Measurements from ENCODE around the gene RASA2. TPM values are rescaled to one million over a fixed set of nuclear protein-coding genes. Genes with fewer than 3 reads are reported as not detected.

Gene RASA2
- total RNA-seq, 1 donor from 2014 or later: 9.9 TPM

DNA sequence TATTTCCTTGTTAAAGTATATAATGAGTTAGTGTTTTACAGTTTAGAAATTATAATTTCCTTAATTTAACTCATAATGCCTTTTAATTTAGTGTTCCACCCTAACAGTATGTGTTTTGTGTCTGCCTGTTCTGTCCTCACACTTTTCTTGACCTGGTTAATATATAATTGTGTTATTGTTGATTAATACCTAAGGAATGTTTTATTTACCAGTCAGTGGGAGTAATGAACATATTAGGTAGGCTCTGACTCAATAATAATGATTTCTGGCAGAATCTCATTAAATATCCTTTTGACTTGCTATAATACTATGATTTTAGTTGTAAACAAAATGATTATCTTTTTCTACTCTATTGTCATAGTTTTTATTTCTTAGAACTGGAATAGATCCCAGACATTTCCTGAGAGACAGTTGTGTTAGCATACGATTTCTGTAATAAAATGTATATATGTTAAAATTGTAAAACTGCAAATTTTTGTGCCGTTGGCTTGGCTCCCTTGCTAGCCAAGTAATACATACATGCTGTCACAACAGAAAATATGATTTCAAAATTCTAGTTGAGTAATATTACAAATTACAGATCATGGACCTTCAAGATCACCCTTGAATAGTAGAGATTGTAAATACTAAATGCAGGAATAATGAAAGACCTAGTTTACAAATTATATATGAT, 51.9 kb downstream of the RASA2 start:
- no peak for DNase-seq (ENCODE audit: extremely low spot score, unreplicated experiment)
- TF ChIP-seq, protein P1, sequence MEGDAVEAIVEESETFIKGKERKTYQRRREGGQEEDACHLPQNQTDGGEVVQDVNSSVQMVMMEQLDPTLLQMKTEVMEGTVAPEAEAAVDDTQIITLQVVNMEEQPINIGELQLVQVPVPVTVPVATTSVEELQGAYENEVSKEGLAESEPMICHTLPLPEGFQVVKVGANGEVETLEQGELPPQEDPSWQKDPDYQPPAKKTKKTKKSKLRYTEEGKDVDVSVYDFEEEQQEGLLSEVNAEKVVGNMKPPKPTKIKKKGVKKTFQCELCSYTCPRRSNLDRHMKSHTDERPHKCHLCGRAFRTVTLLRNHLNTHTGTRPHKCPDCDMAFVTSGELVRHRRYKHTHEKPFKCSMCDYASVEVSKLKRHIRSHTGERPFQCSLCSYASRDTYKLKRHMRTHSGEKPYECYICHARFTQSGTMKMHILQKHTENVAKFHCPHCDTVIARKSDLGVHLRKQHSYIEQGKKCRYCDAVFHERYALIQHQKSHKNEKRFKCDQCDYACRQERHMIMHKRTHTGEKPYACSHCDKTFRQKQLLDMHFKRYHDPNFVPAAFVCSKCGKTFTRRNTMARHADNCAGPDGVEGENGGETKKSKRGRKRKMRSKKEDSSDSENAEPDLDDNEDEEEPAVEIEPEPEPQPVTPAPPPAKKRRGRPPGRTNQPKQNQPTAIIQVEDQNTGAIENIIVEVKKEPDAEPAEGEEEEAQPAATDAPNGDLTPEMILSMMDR (IDR thresholded peaks at IDR 0.05): no peak

DNA sequence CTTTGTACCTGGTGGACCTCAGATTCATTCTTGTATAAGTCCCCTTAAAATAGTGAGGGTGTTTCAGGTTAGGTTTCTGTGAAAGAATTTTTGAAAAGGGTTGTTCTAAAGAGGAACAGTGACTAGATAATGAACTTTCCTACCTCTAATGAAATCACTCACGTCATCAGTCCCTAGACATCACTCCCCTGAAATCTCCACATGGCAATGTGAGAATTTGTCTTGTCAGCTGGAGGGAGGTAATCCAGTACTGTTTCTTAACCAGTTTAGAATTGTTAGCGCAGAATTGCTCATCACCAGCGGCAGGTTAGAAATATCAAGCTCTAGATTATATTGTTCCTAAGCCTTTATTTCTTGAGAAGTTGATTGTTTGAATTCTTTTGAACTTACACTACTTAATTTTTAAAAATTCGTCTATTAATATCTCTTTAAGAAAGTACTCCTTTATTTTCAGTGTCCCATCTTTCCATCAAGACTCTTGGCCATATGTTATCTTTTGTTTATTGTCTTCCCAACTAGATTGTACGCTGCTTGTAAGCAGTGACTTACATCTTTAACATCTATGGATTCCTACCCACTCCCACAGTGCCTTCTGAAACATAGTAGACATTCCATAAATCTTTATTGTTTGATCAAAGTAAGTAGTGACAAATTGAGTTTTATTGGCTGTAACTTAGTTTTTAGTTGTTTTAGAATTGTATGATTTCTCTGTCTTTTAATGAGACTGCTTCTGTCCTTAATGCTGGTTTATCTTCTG, 52.8 kb downstream of the RASA2 start:
- Mint-ChIP-seq H3K27me3 (ENCODE audit: unreplicated experiment) (no peaks in the 10 kb centered on the region), H3K4me1 (ENCODE audit: unreplicated experiment) (peaks cover 16% of the 10 kb centered on the region), H3K36me3 (ENCODE audit: unreplicated experiment) (peaks cover 47% of the 10 kb centered on the region), H3K9me3 (ENCODE audit: unreplicated experiment) (peaks cover 29% of the 10 kb centered on the region), H3K4me3 (ENCODE audit: unreplicated experiment) (no peak overlapping the region), H3K27ac (ENCODE audit: unreplicated experiment) (no peak overlapping the region)
- DNase-seq (ENCODE audit: extremely low spot score, unreplicated experiment): no peak
- TF ChIP-seq, protein P1 (IDR thresholded peaks at IDR 0.05): no peak

More for the DNA sequence above, 51.9 kb downstream of the RASA2 start:
- H3K27me3 Mint-ChIP-seq (ENCODE audit: unreplicated experiment): no peaks in the 10 kb centered on the region
- H3K4me1 Mint-ChIP-seq (ENCODE audit: unreplicated experiment): peaks cover 16% of the 10 kb centered on the region
- no peak overlapping the region for H3K27ac Mint-ChIP-seq (ENCODE audit: unreplicated experiment)
- peaks cover 41% of the 10 kb centered on the region for H3K36me3 Mint-ChIP-seq (ENCODE audit: unreplicated experiment)
- no peak overlapping the region for H3K4me3 Mint-ChIP-seq (ENCODE audit: unreplicated experiment)
- peaks cover 21% of the 10 kb centered on the region for H3K9me3 Mint-ChIP-seq (ENCODE audit: unreplicated experiment)

- no peak for DNase-seq (ENCODE audit: extremely low spot score, unreplicated experiment)
Observed at GRCh38 chr3:141540531-141540930, 53.7 kb downstream of the RASA2 start.

GRCh38 chr3:141542202-141542969, 55.6 kb downstream of the RASA2 start:
- Mint-ChIP-seq H3K9me3 (ENCODE audit: unreplicated experiment) (peaks cover 45% of the 10 kb centered on the region), H3K36me3 (ENCODE audit: unreplicated experiment) (peaks cover 55% of the 10 kb centered on the region), H3K27ac (ENCODE audit: unreplicated experiment) (no peak overlapping the region), H3K27me3 (ENCODE audit: unreplicated experiment) (no peaks in the 10 kb centered on the region), H3K4me1 (ENCODE audit: unreplicated experiment) (peaks cover 12% of the 10 kb centered on the region), H3K4me3 (ENCODE audit: unreplicated experiment) (no peak overlapping the region)
- no peak for DNase-seq (ENCODE audit: extremely low spot score, unreplicated experiment)
- TF ChIP-seq, protein P1 (IDR thresholded peaks at IDR 0.05): no peak

More at GRCh38 chr3:141540531-141540930, 53.7 kb downstream of the RASA2 start:
- Mint-ChIP-seq H3K27me3 (ENCODE audit: unreplicated experiment) (no peaks in the 10 kb centered on the region), H3K36me3 (ENCODE audit: unreplicated experiment) (peaks cover 49% of the 10 kb centered on the region), H3K4me1 (ENCODE audit: unreplicated experiment) (peaks cover 16% of the 10 kb centered on the region), H3K4me3 (ENCODE audit: unreplicated experiment) (no peak overlapping the region), H3K27ac (ENCODE audit: unreplicated experiment) (no peak overlapping the region), H3K9me3 (ENCODE audit: unreplicated experiment) (peaks cover 28% of the 10 kb centered on the region)
- TF ChIP-seq, protein P1 (IDR thresholded peaks at IDR 0.05): no peak

Data from osteocyte (in vitro differentiated cells).